RWPE1 (cell line): ENCODE measurements around the gene COL4A3.

ENCODE experiments used
- CTCF ChIA-PET: fragments of 350-600 bp; sonication (Branson Sonifier 250); formaldehyde crosslinking; extraction: SDS; loops from one replicate; lab custom pipeline; 2021; lab: Yijun Ruan, JAX
- POLR2A ChIA-PET: fragments of 400-600 bp; formaldehyde crosslinking; extraction: SDS; loops from one replicate; lab custom pipeline; 2020; ENCODE audit warnings: antibody characterized with exemption; ENCODE audit not compliant: low non-redundant PET; lab: Yijun Ruan, JAX
- DNase-seq: peaks from one replicate; pipeline ENCODE4 v3.0.0; 2012; ENCODE audit warnings: low spot score
- H3K27ac ChIP-seq: fragments of 450-650 bp; 2 replicates; pipeline ENCODE4 v1.5.1; 2017
- TF ChIP-seq, protein P1 (sequence below): fragments of 450-650 bp; conservative IDR thresholded peaks from 2 replicates; pipeline ENCODE4 v1.5.1; 2017; ENCODE audit warnings: low read depth, mild to moderate bottlenecking

The COL4A3 gene

DNA sequence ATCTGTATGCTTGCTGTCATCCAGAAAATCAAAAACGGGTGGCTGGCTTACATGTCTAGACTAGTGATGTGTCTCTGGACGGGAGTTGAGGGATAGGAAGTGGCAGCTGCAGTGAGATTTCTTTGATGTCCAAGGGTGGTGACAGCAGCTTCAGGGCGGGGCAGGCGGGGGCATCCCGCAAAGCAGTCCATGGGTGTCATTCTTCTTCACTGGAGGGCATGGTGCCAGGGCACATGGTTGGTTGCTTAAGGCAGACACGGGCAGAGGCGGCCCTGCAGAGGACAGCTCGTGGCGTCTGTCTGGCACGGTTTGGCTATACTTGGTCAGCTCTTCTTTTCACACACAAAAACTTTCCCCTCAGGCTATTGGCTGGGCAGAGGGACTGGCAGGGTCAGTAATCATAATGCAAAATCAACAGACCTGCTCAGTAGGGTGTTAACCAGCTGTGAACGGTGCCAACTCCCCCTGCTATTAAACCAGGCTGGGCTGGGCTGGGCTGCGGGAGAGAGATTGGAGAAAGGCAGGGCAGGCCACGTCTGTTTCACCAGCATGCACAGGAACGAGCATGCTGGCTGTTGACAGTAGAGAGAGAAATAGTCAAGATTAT, 63.7 kb downstream of the COL4A3 start:
- POLR2A ChIA-PET: interaction anchor here (0.5 kb wide), 1 partner anchor 33 kb away, joined by 3 read pairs; no protein-coding TSS in a partner anchor
- peak overlapping the region; percentile 74 for H3K27ac ChIP-seq
- TF ChIP-seq, protein P1, sequence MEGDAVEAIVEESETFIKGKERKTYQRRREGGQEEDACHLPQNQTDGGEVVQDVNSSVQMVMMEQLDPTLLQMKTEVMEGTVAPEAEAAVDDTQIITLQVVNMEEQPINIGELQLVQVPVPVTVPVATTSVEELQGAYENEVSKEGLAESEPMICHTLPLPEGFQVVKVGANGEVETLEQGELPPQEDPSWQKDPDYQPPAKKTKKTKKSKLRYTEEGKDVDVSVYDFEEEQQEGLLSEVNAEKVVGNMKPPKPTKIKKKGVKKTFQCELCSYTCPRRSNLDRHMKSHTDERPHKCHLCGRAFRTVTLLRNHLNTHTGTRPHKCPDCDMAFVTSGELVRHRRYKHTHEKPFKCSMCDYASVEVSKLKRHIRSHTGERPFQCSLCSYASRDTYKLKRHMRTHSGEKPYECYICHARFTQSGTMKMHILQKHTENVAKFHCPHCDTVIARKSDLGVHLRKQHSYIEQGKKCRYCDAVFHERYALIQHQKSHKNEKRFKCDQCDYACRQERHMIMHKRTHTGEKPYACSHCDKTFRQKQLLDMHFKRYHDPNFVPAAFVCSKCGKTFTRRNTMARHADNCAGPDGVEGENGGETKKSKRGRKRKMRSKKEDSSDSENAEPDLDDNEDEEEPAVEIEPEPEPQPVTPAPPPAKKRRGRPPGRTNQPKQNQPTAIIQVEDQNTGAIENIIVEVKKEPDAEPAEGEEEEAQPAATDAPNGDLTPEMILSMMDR: no peak
- CTCF ChIA-PET: interaction anchor here (0.5 to 1.2 kb wide), 4 partner anchors 10 to 1818 kb away, joined by 3 to 8 read pairs (median 4); no protein-coding TSS in a partner anchor
- DNase-seq: peak; percentile 12

DNA sequence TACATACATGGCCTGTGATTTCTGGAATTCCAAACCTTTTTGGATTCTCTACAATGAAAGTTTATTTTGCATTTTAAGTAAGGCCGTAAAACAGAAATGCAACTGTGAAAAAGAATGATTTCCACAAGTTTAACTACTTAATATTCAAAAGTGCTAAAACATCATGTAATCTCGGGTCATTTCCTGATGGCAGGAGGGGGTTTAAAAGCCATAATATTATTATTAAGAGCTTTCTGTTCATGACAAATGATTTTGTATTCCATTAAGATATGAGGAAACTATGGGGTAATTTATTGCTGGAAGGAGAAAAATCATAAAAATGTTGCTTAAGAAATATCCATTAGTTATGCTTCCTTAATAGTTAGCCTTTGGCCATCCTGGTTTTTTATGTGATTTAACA, 65.7 kb downstream of the COL4A3 start:
- ChIA-PET POLR2A (no interaction called here), CTCF (interaction anchor here (0.6 kb wide), 1 partner anchor 432 kb away, joined by 3 read pairs; no protein-coding TSS in a partner anchor)
- TF ChIP-seq, protein P1: no peak
- H3K27ac ChIP-seq: no peak overlapping the region
- no peak for DNase-seq

DNA sequence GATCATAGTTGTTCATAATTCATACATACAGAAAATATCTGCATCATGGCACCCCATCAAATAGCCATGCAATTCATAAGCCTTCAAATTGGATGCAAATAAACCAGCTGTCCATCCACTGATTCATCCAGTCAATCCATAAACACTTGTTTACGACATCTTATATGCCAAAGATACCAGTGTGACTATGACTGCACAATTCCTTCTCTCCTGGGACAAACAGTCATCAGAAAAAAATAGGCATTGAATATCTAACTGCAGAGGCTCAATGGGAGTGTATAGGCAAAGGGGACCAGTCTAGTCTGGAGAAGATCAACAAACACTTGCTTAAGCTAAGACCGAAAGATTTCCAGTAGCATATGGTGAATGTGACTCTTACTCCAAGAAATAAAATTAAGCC, 70.0 kb downstream of the COL4A3 start:
- ChIA-PET CTCF (no interaction called here), POLR2A (no interaction called here)
- TF ChIP-seq, protein P1: no peak
- no peak overlapping the region for H3K27ac ChIP-seq
- DNase-seq: no peak

DNA sequence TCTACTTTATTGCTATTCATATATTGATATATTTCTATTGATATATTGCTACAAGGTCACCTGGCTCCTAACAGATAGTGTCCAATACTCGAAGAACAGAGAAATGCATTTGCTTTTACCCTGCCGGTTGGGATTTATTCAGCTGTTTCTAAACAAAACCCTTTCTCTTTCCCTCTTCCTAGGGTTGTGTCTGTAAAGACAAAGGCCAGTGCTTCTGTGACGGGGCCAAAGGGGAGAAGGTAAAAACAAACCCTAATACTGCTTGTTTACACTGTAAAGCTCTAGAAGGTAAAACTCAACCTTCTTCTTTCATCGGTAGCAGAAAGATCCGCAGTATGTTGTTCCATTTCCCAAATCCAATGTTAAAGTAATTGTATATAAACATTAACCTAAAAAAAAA, 73.4 kb downstream of the COL4A3 start:
- H3K27ac ChIP-seq: no peak overlapping the region
- TF ChIP-seq, protein P1: no peak
- CTCF ChIA-PET: interaction anchor here (0.6 to 2.0 kb wide), 7 partner anchors 10 to 110 kb away, joined by 3 to 22 read pairs (median 6); no protein-coding TSS in a partner anchor
- DNase-seq: no peak
- POLR2A ChIA-PET: no interaction called here

DNA sequence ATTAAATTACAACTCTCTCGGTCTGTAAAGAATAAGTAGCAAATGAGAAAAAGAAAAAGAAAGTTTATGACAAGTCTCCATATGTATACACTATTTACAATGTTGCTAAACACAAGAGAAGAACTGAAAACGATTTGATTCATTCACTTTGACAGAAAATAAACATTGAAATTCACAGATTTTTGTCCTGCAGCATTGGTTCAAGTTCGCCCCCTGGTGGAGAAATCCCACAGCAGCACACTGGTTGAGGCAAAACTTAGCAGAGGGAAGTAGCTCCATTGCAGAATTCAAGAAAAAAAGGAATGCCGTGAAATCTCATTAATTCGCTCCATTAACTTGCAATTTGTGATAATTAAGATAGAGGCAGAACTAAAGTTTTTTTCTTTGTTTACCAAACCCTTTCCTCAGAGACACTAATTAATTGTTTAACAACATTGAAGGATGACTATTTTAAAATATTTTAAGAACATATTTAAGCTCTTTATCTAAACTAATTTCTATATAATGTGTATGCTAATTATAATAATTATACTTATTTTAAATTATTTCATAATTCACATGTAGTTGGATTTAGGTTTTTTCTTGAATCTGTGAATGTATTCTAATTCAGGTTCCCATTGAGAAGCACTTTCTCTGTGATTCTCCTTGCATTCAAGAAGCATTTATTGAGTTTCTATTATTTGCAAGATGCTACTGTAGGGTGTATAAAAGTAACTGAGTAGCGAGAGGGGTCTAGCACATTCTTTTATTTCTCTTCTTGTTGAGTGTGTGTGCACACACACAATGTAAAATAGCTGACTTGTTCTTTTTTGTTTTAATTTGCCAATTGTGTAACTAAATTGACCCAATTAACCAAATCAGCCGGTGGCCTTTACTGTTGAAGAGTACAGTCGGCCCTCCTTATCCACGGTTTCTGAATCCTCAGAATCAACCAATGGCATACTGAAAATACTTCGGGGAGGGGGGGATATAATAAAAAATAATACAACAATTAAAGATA, 74.1 kb downstream of the COL4A3 start:
- DNase-seq: peak; percentile 45
- no peak overlapping the region for H3K27ac ChIP-seq
- ChIA-PET POLR2A (no interaction called here), CTCF (interaction anchor here (0.5 to 2.0 kb wide), 19 partner anchors 9 to 1574 kb away, joined by 3 to 22 read pairs (median 4); no protein-coding TSS in a partner anchor)
- TF ChIP-seq, protein P1: peak; percentile 96

DNA sequence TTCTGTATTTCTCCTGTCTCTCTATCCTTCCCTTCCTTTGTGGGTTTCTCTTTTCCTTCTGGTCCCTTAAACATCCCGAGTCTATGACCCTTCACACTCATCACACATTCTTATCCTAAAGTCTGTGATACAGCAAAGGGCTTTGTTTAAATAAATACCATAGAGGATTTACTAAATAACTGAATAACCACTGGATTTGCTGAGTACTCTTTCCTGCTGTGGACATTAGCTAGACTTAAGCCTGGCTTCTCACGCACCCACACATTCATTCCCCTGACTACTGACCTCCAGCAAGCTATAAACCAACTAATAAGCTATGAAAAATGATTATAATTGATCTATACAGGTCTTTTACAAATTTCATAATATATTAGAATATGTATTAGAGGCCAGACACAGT, 76.6 kb downstream of the COL4A3 start:
- H3K27ac ChIP-seq: no peak overlapping the region
- CTCF ChIA-PET: no interaction called here
- no peak for DNase-seq
- POLR2A ChIA-PET: no interaction called here
- TF ChIP-seq, protein P1: no peak
